GM13977 (cell line): ENCODE measurements around the gene TAS2R1.

Experiments
- DNase-seq: peaks from one replicate; pipeline ENCODE4 v3.0.0; 2012; ENCODE audit warnings: low spot score
- CTCF ChIP-seq: IDR thresholded peaks from 2 replicates; pipeline ENCODE4 v1.5.1; 2012; ENCODE audit warnings: mild to moderate bottlenecking, control low read depth; ENCODE audit not compliant: insufficient read depth; ENCODE audit errors: extremely low read depth, missing control alignments
- in situ Hi-C: fragments of 300-500 bp; cut with MboI; formaldehyde crosslinking; loops from one replicate; pipeline ENCODE4 v1.12.0; 2022; ENCODE audit warnings: low sequenced_read_pairs, low pct_unique_long_range_greater_than_20kb, mixed read lengths, inconsistent platforms; ENCODE audit not compliant: unreplicated experiment

The TAS2R1 gene

GRCh38 chr5:9582406-9582805 is 47.7 kb downstream of the TAS2R1 start:
- no peak for DNase-seq
- in situ Hi-C loops, result no loop called here
- no peak for TF ChIP-seq CTCF
